Measurements from ENCODE around the gene CHST11. TPM values are rescaled to one million over a fixed set of nuclear protein-coding genes. Genes with fewer than 3 reads are reported as not detected.

CHST11 gene
- total RNA-seq, 1 experiment from 2014 or later = 0.25 TPM

DNA sequence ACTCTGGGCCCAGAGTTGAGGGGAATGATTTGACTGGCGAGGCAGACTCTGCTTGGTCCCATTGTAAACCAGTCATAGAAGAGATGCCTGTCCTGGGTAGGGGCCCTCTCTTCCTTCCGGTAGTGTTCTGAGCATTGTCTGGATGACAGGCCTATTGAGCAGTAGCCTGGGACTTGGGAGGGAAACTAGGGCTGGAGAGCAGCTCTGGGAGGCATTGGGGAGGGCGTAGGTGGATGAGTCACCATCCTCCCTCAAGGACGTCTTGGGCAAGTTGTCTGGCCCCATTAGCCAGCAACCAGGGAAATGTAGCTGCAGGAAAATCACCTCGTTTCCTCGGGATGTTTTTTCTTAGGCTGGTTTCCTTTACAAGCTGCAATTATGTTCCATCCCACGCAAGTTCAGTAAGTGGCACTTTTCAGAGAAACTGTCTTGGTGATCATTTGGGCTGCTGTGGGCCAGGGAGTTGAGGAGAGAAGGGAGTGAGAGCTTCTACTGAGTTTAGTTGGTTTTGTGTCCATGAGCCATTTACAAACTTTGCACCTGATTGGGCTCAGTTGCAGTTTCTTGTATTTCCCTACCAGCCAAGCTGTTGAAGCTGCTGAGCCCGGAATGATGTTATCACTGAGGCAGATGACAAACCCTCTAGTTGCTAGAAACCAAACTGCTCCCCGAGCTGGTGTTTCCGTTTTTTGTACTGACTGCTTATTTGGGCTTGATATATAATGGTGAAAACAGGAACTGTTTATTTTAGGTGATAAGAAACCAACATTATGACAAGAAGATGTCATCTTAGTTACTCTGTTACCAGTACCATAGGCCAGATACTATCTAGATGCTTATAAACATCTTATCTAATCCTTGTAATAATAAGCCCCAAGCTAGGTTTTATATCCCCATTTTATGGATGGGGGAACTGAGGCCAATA, 147.6 kb downstream of the CHST11 start:
- intact Hi-C loops (cut with micrococcal nuclease; ENCODE audit: unreplicated experiment) = no loop called here
- CTCF ChIA-PET = no interaction called here
- no peaks in the 10 kb centered on the region for H3K9me3 ChIP-seq
- H3K4me1 Mint-ChIP-seq (ENCODE audit: low read depth, unreplicated experiment) = no peaks in the 10 kb centered on the region
- H3K27me3 Mint-ChIP-seq (ENCODE audit: insufficient read depth, unreplicated experiment) = peaks cover 3% of the 10 kb centered on the region
- H3K9me3 Mint-ChIP-seq (ENCODE audit: unreplicated experiment) = no peaks in the 10 kb centered on the region
- DNase-seq = no peak
- H3K4me1 ChIP-seq = no peaks in the 10 kb centered on the region
- no TSS peak for BruUV-seq (replicated peaks)
- H3K36me3 ChIP-seq (ENCODE audit: control insufficient read depth, insufficient read depth, low read length) = no peaks in the 10 kb centered on the region
- H3K36me3 Mint-ChIP-seq (ENCODE audit: insufficient read depth, unreplicated experiment) = no peaks in the 10 kb centered on the region
- POLR2A ChIA-PET = no interaction called here
- H3K27me3 ChIP-seq (replicated peaks; ENCODE audit: control insufficient read depth, insufficient read depth, low read length) = no peaks in the 10 kb centered on the region
- TF ChIP-seq, protein P1, sequence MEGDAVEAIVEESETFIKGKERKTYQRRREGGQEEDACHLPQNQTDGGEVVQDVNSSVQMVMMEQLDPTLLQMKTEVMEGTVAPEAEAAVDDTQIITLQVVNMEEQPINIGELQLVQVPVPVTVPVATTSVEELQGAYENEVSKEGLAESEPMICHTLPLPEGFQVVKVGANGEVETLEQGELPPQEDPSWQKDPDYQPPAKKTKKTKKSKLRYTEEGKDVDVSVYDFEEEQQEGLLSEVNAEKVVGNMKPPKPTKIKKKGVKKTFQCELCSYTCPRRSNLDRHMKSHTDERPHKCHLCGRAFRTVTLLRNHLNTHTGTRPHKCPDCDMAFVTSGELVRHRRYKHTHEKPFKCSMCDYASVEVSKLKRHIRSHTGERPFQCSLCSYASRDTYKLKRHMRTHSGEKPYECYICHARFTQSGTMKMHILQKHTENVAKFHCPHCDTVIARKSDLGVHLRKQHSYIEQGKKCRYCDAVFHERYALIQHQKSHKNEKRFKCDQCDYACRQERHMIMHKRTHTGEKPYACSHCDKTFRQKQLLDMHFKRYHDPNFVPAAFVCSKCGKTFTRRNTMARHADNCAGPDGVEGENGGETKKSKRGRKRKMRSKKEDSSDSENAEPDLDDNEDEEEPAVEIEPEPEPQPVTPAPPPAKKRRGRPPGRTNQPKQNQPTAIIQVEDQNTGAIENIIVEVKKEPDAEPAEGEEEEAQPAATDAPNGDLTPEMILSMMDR (IDR thresholded peaks at IDR 0.05; ENCODE audit: insufficient read depth in 1 of 2, low read depth in 1 of 2, low read length in 1 of 2, severe bottlenecking in 1 of 2, unreplicated experiment in 1 of 2) = no peak
- no peak overlapping the region for H3K4me3 Mint-ChIP-seq (ENCODE audit: unreplicated experiment)
- no peak overlapping the region for H3K4me3 ChIP-seq (ENCODE audit: low read depth, low read length)
- H3K27ac Mint-ChIP-seq (ENCODE audit: unreplicated experiment) = no peak overlapping the region

DNA sequence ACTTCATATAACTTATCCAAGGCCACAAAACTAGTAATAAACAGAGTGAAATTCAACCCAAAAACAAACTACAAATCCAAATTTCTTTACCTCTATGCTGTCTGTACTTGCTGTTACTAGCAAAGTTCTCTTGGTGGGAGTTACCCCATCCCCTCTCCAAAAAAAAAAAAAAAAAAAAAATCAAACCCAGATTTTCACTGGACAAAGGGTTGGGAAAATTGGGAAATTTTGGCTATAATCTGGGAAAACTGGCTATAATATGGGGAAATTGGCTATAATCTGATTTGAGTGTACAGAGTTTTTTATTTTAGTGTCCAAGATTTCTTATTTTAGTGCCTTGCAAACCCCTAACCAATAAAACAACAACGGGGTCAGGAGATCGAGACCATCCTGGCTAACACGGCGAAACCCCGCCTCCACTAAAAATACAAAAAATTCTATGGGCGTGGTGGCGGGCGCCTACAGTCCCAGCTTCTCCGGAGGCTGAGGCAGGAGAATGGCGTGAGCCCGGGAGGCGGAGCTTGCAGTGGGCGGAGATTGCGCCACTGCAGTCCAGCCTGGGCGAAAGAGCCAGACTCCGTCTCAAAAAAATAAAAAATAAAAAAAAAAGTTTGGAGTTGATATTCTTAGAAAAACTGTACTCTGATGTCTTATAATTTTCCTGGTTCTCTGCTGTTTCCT, 148.4 kb downstream of the CHST11 start:
- intact Hi-C loops (cut with micrococcal nuclease; ENCODE audit: unreplicated experiment) = no loop called here
- no peak overlapping the region for H3K4me3 ChIP-seq (ENCODE audit: low read depth, low read length)
- BruUV-seq (replicated peaks) = no TSS peak
- no peaks in the 10 kb centered on the region for H3K27me3 ChIP-seq (replicated peaks; ENCODE audit: control insufficient read depth, insufficient read depth, low read length)
- H3K36me3 Mint-ChIP-seq (ENCODE audit: insufficient read depth, unreplicated experiment) = no peaks in the 10 kb centered on the region
- POLR2A ChIA-PET = no interaction called here
- H3K4me1 Mint-ChIP-seq (ENCODE audit: low read depth, unreplicated experiment) = no peaks in the 10 kb centered on the region
- H3K4me3 Mint-ChIP-seq (ENCODE audit: unreplicated experiment) = no peak overlapping the region
- H3K27me3 Mint-ChIP-seq (ENCODE audit: insufficient read depth, unreplicated experiment) = peaks cover 3% of the 10 kb centered on the region
- H3K36me3 ChIP-seq (ENCODE audit: control insufficient read depth, insufficient read depth, low read length) = no peaks in the 10 kb centered on the region
- H3K9me3 Mint-ChIP-seq (ENCODE audit: unreplicated experiment) = no peaks in the 10 kb centered on the region
- H3K27ac Mint-ChIP-seq (ENCODE audit: unreplicated experiment) = no peak overlapping the region
- TF ChIP-seq, protein P1 (IDR thresholded peaks at IDR 0.05; ENCODE audit: insufficient read depth in 1 of 2, low read depth in 1 of 2, low read length in 1 of 2, severe bottlenecking in 1 of 2, unreplicated experiment in 1 of 2) = no peak
- CTCF ChIA-PET = no interaction called here
- no peak for DNase-seq
- no peaks in the 10 kb centered on the region for H3K4me1 ChIP-seq
- H3K9me3 ChIP-seq = no peaks in the 10 kb centered on the region

DNA sequence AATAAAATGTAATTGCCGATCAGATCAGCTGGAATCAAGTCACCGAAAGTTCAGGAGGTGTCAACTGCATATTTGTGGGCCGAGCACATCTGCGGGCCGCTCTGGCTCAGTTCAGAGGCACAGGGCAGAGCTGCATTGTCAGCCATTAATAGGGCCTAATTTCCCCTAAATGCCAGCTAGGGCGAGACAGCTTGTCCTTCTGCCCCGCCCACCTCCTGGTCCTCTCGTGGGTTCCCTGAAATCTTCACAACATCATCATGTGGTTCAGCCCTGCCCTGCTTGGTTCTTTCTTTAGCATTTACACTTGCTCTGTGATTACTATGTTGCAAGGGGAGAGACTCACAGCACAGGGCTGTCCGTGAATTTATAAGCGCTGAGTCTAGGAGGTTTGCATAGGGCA, 148.9 kb downstream of the CHST11 start:
- Mint-ChIP-seq H3K4me1 (ENCODE audit: low read depth, unreplicated experiment) (no peaks in the 10 kb centered on the region), H3K36me3 (ENCODE audit: insufficient read depth, unreplicated experiment) (no peaks in the 10 kb centered on the region), H3K27me3 (ENCODE audit: insufficient read depth, unreplicated experiment) (peaks cover 3% of the 10 kb centered on the region), H3K4me3 (ENCODE audit: unreplicated experiment) (no peak overlapping the region), H3K27ac (ENCODE audit: unreplicated experiment) (no peak overlapping the region), H3K9me3 (ENCODE audit: unreplicated experiment) (no peaks in the 10 kb centered on the region)
- ChIA-PET CTCF (no interaction called here), POLR2A (no interaction called here)
- Histone ChIP-seq H3K4me1 (no peaks in the 10 kb centered on the region), H3K36me3 (ENCODE audit: control insufficient read depth, insufficient read depth, low read length) (no peaks in the 10 kb centered on the region), H3K9me3 (no peaks in the 10 kb centered on the region), H3K27me3 (replicated peaks; ENCODE audit: control insufficient read depth, insufficient read depth, low read length) (no peaks in the 10 kb centered on the region), H3K4me3 (ENCODE audit: low read depth, low read length) (no peak overlapping the region)
- BruUV-seq (replicated peaks) = no TSS peak
- TF ChIP-seq, protein P1 (IDR thresholded peaks at IDR 0.05; ENCODE audit: insufficient read depth in 1 of 2, low read depth in 1 of 2, low read length in 1 of 2, severe bottlenecking in 1 of 2, unreplicated experiment in 1 of 2) = no peak
- no peak for DNase-seq
- intact Hi-C loops (cut with micrococcal nuclease; ENCODE audit: unreplicated experiment) = no loop called here

Measured in Caco-2 (cell line).